ENCODE results near the gene IL1RN. TPM values are rescaled to one million over a fixed set of nuclear protein-coding genes. Genes with fewer than 3 reads are reported as not detected.

The IL1RN gene
- polyA plus RNA-seq, 3 donors: 0.86 to 21.7 (median 11.6) TPM

DNA sequence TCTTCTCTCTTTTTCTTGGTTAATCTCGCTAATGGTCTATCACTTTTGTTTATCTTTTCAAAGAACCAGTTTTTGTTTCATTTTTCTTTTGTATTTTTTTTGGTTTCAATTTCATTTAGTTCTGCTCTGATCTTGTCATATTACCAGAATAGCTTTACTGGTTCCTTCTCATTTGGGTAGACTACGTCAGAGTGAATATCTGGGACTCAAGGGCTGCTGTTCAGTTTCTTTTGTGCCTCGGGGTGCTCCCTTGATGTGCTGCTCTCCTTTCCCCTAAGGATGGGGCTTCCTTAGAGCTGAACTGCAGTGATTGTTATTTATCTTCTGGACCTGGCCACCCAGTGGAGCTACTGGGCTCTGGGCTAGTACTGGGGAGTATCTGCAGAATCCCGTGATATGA, 29.4 kb upstream of the IL1RN start:
- 83 to 90% (median 88%) methylated on average over 4 of the region's 4 CpGs for WGBS, 3 donors
- no peak overlapping the region for H3K27ac ChIP-seq (ENCODE audit: low read depth, low read length)

DNA sequence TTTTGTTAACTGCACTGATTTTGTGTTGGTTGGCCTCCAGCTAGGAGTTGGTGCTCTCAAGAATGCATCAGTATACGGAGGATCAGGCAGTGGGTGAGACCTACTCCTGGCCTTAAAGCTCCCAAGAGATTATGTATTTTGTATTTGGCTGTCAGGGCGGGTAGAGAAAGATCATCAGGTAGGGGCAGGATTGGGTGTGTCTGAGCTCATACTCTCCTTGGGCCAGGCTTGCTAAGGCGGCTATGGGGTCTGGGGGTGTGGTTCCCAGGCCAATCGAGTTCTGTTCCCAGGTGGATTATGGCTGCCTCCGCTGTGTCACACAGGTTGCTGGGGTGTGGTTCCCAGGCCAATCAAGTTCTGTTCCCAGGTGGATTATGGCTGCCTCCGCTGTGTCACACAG, 28.9 kb upstream of the IL1RN start:
- WGBS, 3 donors: 89 to 98% (median 93%) methylated on average over 4 to 6 of the region's 6 CpGs
- H3K27ac ChIP-seq (ENCODE audit: low read depth, low read length): no peak overlapping the region

- H3K27ac ChIP-seq (ENCODE audit: low read depth, low read length): no peak overlapping the region
- 77 to 96% (median 93%) methylated on average over 2 of the region's 2 CpGs for WGBS, 3 donors
Measured at GRCh38 chr2:113102133-113102532, 25.3 kb upstream of the IL1RN start.

DNA sequence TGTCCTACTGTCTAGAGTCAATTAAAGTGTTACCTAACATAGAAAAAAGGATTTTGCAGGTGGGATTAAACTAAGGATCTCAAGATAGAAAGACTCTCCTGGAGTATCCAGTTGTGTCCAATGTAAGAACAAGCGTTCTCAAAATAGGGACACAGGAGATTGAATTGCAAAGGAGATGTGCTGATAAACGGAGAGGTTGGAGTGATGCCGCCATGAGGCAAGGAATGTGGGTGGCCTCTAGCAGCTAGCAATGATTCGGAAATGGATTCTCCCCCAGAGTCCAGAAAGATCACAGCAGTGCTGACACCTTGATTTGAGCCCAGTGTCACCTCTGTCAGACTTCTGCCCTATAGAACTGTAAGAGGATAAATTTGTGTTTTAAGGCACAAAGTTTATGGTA, 24.1 kb upstream of the IL1RN start:
- WGBS, 3 donors: 88 to 96% (median 94%) methylated on average over 4 of the region's 4 CpGs
- H3K27ac ChIP-seq (ENCODE audit: low read depth, low read length): no peak overlapping the region

DNA sequence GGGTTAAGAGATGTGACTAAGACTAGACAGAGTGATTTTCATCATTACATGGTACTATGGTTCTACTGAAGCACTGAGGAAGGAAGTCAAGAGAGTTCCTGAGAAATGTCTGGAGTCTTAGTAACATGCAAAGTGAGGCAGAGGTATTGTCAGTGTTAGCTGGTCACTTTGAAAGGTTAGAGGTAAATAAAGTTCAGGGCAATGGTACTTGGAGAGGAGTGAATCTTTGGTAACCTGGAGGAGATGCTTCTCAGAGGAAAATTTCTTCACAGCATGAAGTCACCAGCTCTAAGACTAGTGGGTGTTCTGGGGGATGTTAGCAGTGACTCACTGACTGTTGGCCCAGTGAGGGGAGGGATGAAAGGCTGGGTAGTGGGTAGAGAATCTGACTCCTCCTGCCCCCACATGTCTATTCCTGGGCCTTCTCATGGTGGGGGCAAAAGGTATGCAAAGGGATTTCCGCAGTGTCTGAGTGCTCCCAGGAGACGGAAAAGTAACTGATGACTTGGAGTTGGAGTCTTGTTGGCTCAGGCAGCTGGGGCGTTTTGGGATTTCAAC, 23.3 kb upstream of the IL1RN start:
- 70 to 81% (median 80%) methylated on average over 3 of the region's 3 CpGs for WGBS, 3 donors
- H3K27ac ChIP-seq (ENCODE audit: low read depth, low read length): no peak overlapping the region

GRCh38 chr2:113105047-113105785, 22.2 kb upstream of the IL1RN start:
- WGBS, 3 donors: 68 to 78% (median 76%) methylated on average over 6 of the region's 6 CpGs
- no peak overlapping the region for H3K27ac ChIP-seq (ENCODE audit: low read depth, low read length)

DNA sequence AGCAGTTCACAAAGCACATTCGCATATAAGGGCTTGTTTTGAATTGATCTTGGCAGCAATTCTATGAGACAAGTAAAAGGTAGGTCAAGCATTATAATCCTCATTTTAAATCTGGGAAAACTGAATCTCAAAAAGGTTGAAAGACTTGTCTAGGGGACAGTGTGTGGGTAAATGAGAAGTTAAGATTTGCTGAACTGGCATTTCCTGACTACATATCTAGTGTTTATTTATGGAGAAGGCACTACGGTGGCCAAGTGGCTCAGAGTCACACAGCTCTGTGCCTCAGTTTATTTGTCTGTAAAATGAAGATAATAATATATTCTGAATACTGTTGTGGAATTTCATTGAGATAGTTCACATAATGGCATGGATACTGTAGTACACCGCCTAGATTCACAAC, 16.3 kb upstream of the IL1RN start:
- no peak overlapping the region for H3K27ac ChIP-seq (ENCODE audit: low read depth, low read length)
- WGBS, 3 donors: 68 to 75% (median 72%) methylated on average over 3 of the region's 3 CpGs

DNA sequence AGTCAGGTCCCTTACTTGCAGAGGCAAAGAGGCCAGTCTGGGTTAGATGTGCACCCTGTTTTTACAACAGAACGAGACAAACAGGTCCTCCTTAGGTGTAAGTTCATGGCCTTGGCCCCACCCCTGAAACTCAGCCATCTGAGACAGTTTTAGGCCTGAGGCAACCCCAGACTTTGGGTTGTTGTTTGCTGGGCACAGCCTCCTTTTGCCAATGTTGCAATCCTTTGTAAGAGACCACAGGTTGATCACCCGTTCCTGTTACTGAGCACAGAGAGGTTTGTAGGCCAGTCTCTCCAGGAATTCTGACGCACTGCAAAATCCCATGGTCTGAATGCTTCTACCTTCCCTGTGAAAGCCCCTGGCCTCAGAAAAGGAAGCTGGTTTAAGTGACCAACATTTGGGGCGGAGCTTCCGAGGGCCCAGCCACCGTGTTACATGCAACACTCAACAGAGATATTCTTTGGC, 15.5 kb upstream of the IL1RN start:
- 48 to 71% (median 52%) methylated on average over 6 of the region's 6 CpGs for WGBS, 3 donors

DNA sequence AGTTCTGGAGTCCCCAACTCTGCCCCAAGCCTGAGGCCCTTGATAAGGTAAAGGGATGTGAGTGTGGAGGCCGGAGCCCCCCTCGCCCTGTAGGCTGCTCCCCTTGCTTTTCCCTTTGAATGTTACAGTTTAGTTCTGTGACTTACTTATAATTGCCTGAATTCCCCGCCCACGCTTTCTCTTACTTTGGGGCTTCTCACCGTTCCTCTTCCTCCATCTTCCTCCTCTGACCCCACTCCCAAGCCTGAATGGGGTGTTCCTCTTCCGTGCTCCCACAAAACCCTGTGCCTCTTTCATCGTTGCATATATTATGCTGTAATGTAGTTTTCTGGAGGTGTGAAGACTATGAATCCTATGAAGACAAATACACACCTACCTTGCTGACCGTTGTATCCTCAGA, 15.0 kb upstream of the IL1RN start:
- no peak overlapping the region for H3K27ac ChIP-seq (ENCODE audit: low read depth, low read length)
- WGBS, 3 donors: 75 to 87% (median 75%) methylated on average over 8 of the region's 8 CpGs

More for the DNA sequence above, 15.5 kb upstream of the IL1RN start:
- H3K27ac ChIP-seq (ENCODE audit: low read depth, low read length): no peak overlapping the region

- WGBS, 3 donors: 59 to 79% (median 62%) methylated on average over 6 of the region's 6 CpGs
Measured at GRCh38 chr2:113112871-113113270, 14.5 kb upstream of the IL1RN start.

DNA sequence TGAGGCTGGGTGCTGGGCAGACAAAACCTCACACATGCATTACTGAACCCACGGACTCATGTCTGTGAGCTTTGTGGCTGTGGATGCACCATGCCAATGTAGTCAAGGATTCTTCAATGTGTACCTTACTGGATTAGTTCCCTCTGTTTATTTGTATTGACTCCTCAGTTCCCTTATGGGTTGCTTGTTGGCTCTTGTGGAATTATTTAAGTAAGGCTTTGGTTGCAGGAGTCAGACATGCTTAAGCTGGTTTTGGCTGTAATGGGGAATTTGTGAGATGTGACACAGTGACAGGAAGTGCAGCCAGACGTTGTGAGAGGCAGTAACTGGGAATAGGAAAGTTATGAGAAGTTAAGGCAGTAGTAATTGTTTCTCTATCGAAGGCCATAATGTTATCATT, 13.6 kb upstream of the IL1RN start:
- WGBS, 3 donors: 55 to 61% (median 58%) methylated on average over 3 of the region's 3 CpGs
- no peak overlapping the region for H3K27ac ChIP-seq (ENCODE audit: low read depth, low read length)

More at GRCh38 chr2:113112871-113113270, 14.5 kb upstream of the IL1RN start:
- H3K27ac ChIP-seq (ENCODE audit: low read depth, low read length): no peak overlapping the region

DNA sequence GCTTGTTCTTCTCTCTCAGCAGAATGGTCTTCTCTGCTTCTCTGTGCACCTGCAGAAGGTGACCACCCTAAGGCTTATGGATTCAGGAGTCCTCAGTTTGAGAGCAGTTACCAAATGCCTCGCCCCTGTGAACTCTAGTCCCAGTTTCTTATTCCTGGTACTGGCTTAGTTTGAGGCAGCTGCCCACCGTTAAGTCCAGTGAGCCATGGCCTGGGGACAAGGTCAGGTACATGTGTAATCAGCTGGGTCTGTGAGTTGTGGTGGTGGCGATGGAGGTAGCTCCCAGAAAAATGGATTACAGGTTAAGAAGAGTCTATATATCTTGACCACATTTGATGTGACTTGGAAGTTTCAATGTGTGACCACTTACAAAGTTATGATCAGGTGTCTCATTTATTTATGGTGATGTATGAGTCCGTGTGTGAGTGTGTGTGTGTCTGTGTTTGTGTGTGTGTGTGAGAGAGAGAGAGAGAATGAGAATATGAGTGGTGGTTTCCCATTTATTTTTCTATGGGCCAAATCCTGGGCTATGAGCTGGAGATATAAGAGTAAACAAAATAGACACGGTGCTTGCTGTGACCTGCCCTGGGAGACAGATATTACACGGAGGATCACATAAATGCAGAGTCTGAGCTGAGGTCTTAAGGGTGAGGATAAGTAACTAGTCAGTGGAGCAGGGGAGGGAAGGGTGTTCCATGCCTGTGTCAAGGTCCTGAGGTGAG, 13.0 kb upstream of the IL1RN start:
- no peak overlapping the region for H3K27ac ChIP-seq (ENCODE audit: low read depth, low read length)
- 66 to 81% (median 77%) methylated on average over 6 of the region's 6 CpGs for WGBS, 3 donors

DNA sequence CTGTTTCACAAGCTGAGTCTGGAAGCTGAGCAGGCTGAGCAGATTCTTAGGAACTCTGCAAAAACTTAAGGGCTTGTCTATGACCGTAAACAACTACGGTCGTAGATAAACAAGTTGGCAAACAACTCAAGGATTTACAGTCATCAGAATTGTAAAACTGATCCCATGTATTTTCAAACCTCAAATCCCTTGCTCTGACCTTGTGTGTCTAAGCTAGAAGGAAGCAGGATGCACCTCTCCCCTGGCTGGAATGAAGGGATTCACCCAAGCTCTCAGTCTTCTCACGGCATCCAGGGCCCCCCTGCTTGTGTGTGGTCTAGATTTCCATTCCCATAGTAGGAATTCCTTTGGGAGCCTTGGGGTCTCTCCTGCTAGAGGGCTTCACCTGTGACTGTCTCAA, 12.4 kb upstream of the IL1RN start:
- no peak overlapping the region for H3K27ac ChIP-seq (ENCODE audit: low read depth, low read length)
- 79 to 86% (median 84%) methylated on average over 4 of the region's 4 CpGs for WGBS, 3 donors

DNA sequence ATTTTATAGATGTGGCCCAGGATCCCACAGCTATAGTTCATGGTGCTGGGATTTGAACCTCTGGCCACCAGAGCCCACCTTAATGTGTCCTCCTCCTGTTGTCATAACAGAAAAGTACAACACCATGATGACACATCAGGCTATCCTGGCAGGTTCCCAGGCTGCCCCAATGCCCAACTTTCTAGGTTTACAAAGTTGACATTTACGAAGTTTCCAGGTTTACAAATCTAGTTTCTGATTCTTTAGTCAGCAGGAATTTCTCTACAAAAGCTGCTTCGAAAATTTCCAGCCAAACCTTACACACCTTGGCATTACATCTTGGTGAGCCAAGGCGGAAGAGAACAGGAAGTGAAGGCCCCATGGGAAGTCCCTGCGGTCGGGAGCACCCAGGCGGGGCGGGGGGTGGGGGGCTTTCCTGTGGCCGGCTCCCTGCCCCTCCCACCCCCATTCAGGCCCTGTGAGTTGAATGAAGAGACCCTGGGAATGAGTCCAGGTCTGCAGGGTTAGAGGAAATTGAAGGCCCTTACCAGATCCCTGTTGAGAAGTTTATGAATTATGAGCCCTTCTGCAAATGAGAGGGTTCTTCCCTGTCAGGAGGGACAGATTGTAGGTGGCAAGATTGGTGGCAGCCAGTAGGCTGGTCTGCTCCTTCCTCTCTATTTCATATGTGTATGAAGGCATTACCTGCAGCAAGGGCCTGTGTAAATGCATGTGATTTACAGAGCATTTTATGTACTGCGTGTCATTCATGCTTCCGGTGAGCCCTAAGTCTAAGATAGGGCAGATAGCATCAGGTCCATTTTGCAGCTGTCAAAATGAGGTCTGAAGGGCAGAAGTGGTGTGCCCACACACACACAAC, 11.1 kb upstream of the IL1RN start:
- H3K27ac ChIP-seq (ENCODE audit: low read depth, low read length): no peak overlapping the region
- 45 to 76% (median 50%) methylated on average over 10 of the region's 10 CpGs for WGBS, 3 donors

DNA sequence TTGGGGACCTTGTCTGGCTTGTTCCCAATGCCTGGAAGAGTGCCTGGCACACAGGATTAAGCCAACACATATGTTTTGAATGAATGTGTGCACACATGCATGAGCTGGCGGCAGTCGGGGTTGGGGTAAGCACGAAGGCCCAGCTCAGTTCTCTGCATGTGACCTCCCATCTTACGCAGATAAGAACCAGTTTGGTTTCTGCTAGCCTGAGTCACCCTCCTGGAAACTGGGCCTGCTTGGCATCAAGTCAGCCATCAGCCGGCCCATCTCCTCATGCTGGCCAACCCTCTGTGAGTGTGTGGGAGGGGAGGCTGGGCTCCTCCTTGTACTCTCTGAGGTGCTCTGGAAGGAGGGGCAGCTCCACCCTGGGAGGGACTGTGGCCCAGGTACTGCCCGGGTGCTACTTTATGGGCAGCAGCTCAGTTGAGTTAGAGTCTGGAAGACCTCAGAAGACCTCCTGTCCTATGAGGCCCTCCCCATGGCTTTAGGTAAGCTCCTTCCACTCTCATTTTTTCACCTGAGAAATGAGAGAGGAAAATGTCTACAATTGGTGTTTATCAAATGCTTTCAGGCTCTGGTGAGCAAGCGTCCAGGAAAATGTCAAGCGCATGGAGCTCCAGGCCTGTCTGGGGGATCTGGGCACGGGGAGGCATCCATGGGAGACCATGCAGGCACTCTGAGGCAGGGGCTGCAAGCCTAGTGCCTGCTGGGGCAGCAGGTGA, 9.7 kb upstream of the IL1RN start:
- 74 to 82% (median 76%) methylated on average over 9 of the region's 9 CpGs for WGBS, 3 donors
- H3K27ac ChIP-seq (ENCODE audit: low read depth, low read length): no peak overlapping the region

DNA sequence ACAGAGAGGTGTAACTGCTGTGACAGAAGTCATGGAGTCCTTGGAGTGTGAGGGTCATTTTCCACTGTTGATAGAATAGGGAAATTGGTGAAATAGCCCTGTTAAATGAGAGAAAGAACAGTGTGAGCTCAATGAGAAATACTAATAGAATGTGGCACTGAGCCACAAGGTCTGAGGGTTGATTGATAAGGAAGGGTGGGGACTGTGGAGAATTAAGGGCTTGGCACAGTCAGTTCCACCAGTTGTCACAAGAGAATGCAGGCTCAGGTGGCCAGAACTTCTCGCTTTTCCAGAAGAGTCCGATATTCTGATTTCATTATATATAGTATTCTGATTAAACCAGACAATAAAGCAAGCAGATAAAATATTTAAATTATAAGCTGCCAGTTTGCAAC, 9.1 kb upstream of the IL1RN start:
- 90 to 96% (median 92%) methylated on average over 2 of the region's 2 CpGs for WGBS, 3 donors

DNA sequence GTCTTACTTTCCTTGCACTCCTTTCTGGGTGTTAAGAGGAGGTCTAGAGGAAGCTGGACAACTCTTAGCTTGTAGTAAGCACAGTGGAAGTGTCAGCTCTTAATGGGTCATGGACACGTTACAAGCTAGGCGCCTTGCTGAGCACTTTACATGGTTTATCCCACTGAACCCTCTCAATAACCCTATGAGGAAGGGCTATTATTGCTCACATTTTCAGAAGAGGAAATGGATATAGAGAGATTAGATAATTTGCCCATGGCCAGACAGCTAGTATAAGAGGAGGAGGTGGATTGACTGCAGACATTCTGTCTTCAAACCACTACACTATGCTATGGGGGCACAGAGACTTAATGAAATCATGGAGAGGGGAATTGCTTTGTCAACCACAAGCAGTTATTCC, 8.3 kb upstream of the IL1RN start:
- 86 to 100% (median 94%) methylated on average over 2 of the region's 2 CpGs for WGBS, 3 donors
- no peak overlapping the region for H3K27ac ChIP-seq (ENCODE audit: low read depth, low read length)

More for the DNA sequence above, 9.1 kb upstream of the IL1RN start:
- H3K27ac ChIP-seq (ENCODE audit: low read depth, low read length): no peak overlapping the region

GRCh38 chr2:113120861-113121260, 6.5 kb upstream of the IL1RN start:
- 42 to 77% (median 55%) methylated on average over 3 of the region's 3 CpGs for WGBS, 3 donors
- H3K27ac ChIP-seq (ENCODE audit: low read depth, low read length): no peak overlapping the region

All from adipose tissue (tissue), 3 donors.